ENCODE results near the gene SIX3.

- no peak for TF ChIP-seq CTCF (conservative IDR thresholded peaks at IDR 0.05; ENCODE audit: low read depth, low read length)
- TF ChIP-seq EZH2 (IDR thresholded peaks at IDR 0.05; ENCODE audit: low read length, unreplicated experiment): no peak
These were observed 7.2 kb downstream of the SIX3 start for GRCh38 chr2:44948565-44949328.
